Stimulated activated CD8-positive, alpha-beta memory T cell treated with anti-CD3 and anti-CD28 coated beads, Interleukin-7, amount 100 ng/mL, for 48 hours (primary cell): Measurements from ENCODE around the gene SLC40A1.

ENCODE experiments used
- DNase-seq, 2 donors: peaks; one replicate each; pipeline ENCODE4 v3.0.0-alpha.2; 2020; ENCODE audit warnings: low read depth in 1 of 2; ENCODE audit errors: extremely low read depth in 1 of 2

SLC40A1 gene

DNA sequence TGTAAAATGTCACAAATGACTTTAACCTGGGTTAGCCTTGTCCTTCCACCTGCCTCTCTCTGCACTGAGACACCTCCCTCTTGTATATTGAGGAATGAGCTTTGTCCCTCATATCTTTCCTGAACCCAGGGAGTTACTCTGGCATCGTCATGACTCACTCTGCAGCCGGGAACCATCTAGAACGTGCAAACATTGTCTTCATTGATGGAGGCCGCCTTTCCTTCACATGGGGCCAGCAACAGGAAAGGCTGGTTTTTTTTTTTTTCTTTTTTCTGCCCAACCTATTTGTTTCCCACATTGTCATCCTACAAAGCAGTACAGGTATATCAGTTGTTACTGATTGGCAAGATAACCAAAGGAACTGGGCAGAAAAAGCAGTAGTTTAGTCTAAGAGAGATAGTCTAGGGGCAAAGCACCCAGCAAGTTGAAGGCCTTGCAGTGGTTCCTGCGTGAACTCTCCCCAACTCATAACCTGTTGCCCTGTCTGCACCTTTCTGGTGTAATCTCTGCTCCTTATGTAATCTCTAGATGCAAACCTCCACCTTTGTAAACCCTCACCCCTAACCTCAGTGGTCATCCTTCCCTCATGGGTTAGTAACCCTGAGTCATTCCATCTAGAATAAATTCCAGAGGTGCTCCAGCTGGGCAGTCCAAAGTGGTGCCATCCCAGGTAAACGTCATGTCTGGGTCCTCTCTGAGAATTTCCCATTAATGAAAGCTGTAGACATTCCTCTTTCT is 38.3 kb downstream of the SLC40A1 start:
- DNase-seq, result no peak

GRCh38 chr2:189541591-189541990 is 39.0 kb downstream of the SLC40A1 start:
- DNase-seq, result no peak

GRCh38 chr2:189540551-189540950 is 40.0 kb downstream of the SLC40A1 start:
- no peak for DNase-seq

DNA sequence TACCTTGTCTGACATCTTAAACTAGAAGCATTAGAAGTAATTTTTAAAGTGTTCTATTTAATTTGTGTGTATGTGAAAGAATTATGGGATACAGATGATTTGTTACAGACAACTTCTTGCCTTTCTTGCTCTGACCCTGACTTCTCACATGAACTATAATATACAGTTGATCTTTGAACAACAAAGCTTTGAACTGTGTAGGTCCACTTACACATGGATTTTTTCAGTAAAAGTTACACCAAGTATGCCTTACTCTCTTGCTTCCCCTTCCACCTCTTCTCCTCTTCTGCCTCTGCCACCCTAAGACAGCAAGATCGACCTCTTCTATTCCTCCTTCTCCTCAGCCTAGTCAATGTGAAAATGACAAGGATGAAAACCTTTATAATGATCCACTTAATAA is 42.2 kb downstream of the SLC40A1 start:
- DNase-seq, result no peak

GRCh38 chr2:189536830-189537229 is 43.8 kb downstream of the SLC40A1 start:
- no peak for DNase-seq

GRCh38 chr2:189534854-189535832 is 45.4 kb downstream of the SLC40A1 start:
- no peak for DNase-seq

DNA sequence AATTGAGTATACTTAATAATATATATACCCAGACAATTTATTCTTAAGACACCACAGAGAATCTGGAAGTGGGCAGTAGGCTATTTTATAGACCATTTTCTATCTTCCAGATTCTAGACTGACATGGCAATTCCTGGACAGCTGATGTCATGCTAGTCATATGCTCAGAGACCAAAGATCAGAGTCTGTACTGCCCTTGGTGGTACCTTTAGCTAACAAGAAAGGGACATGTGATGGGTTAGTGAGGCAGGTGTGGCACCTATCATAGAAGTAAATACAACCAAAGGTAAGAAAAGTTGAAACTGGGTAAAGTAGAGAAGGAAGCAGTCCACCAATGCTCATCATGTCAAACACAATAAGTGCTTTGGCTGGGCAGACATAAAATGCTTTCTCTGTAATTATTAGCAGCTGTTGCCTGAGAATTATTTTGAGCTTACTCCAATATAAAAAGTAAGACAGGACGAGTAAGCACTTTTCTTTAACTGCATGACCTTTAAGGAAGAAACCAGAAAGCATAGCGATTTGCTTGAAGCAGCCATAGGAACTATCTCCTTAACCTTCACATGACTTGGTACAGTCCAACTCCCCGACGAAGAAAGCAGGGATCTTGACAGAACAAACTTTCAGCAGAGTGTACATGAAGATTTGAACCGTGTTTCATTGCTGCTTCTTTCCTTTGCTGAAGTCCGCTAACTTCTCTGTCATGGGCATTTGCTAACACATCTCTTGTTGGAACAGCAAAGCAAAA is 47.1 kb downstream of the SLC40A1 start:
- no peak for DNase-seq

- no peak for DNase-seq
Observed at GRCh38 chr2:189530965-189531637, 49.5 kb downstream of the SLC40A1 start.

GRCh38 chr2:189528617-189529016 is 52.0 kb downstream of the SLC40A1 start:
- DNase-seq, result no peak

GRCh38 chr2:189527812-189528592 is 52.6 kb downstream of the SLC40A1 start:
- DNase-seq, result no peak

- DNase-seq, result no peak
Observed at GRCh38 chr2:189527041-189527750, 53.4 kb downstream of the SLC40A1 start.

- no peak for DNase-seq
Observed at GRCh38 chr2:189526241-189526640, 54.3 kb downstream of the SLC40A1 start.

DNA sequence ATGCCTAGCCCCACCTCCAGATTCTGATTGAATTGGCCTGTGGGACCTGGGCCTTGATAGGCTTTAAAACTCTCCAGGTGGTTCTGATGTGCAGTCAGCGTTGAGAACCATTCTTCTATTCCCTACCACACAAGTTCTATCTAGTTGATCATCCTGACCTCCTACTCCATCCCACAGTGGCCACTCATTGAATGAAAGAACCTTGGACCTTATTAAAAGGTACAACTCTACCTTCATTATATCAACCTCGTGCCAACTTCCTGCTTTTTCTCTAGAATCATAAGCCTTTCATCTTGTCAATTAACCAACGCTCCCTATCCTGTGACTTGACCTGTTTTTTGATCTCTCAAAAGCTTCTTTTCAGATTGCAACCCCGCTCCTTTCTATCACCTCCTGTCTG is 55.8 kb downstream of the SLC40A1 start:
- no peak for DNase-seq

GRCh38 chr2:189522435-189523151 is 58.0 kb downstream of the SLC40A1 start:
- no peak for DNase-seq

GRCh38 chr2:189521699-189522434 is 58.7 kb downstream of the SLC40A1 start:
- no peak for DNase-seq

GRCh38 chr2:189519631-189520387 is 60.8 kb downstream of the SLC40A1 start:
- no peak for DNase-seq

- no peak for DNase-seq
Observed at GRCh38 chr2:189517847-189518535, 62.6 kb downstream of the SLC40A1 start.
